HepG2 (cell line): ENCODE results near the gene SGCD. TPM values are rescaled to one million over a fixed set of nuclear protein-coding genes. Genes with fewer than 3 reads are reported as not detected.

Experiments
- ATAC-seq: fragments of 200-7000 bp; cut with Tn5 transposase; 3 replicates; pipeline ENCODE4 v1.9.1; 2020; ENCODE audit warnings: mild to moderate bottlenecking, moderate library complexity
- BruUV-seq: library from RNA; stranded (reverse); fragments of 400-500 nt; replicated peaks from 2 replicates; lab custom pipeline; 2021; lab: Mats Ljungman, UMichigan
- CTCF ChIA-PET: fragments of 300-600 bp; formaldehyde crosslinking; extraction: SDS; loops from one replicate; lab custom pipeline; 2021; ENCODE audit warnings: low total read pairs, inconsistent platforms, low intra/inter-chr PET ratio; lab: Yijun Ruan, JAX
- POLR2A ChIA-PET: fragments of 350-600 bp; sonication (Branson Sonifier 250); formaldehyde crosslinking; loops from one replicate; lab custom pipeline; 2020; ENCODE audit warnings: antibody characterized with exemption, inconsistent platforms; lab: Yijun Ruan, JAX
- DNase-seq: peaks from one replicate; pipeline ENCODE4 v3.0.0-alpha.2; 2015; ENCODE audit warnings: low spot score
- FAIRE-seq: peaks from 3 replicates; lab custom pipeline; 2011; peaks lifted over from hg19 to GRCh38; lab: Jason Lieb, UNC
- H2AFZ ChIP-seq: one replicate; pipeline ENCODE4 v1.6.1; 2011; ENCODE audit warnings: low read length, inconsistent platforms
- H3K27ac ChIP-seq: fragments of 300-600 bp; 3 replicates; pipeline ENCODE4 v1.8.0; 2011; ENCODE audit warnings: mixed run types, mild to moderate bottlenecking, mixed read lengths, low read length, inconsistent platforms; ENCODE audit not compliant: insufficient read depth; ENCODE audit errors: extremely low read length
- H3K27me3 ChIP-seq, 2 experiments: fragments of 200-600 bp in 1 of 2; 2 replicates in 1 of 2; 3 replicates in 1 of 2; pipeline versions ENCODE4 v1.6.0 to v1.8.0; 2011; ENCODE audit warnings: low read length in 2 of 2, mild to moderate bottlenecking in 2 of 2, moderate library complexity in 2 of 2, inconsistent platforms in 1 of 2; ENCODE audit not compliant: insufficient read depth in 2 of 2, control insufficient read depth in 1 of 2
- H3K36me3 ChIP-seq, 2 experiments: fragments of 200-600 bp in 1 of 2; replicated peaks in 1 of 2; 2 replicates in 1 of 2; 3 replicates in 1 of 2; pipeline versions ENCODE4 v1.5.1 to v1.8.0; 2011; ENCODE audit warnings: low read length in 2 of 2, inconsistent platforms in 1 of 2; ENCODE audit not compliant: insufficient read depth in 2 of 2, control insufficient read depth in 1 of 2
- H3K4me1 ChIP-seq: 2 replicates; pipeline ENCODE4 v1.5.1; 2012; ENCODE audit warnings: low read length, inconsistent platforms; ENCODE audit not compliant: insufficient read depth
- H3K4me2 ChIP-seq: 2 replicates; pipeline ENCODE4 v1.6.0; 2011; ENCODE audit warnings: low read depth, low read length, inconsistent platforms
- H3K4me3 ChIP-seq, 3 experiments: fragments of 200-600 bp in 1 of 3; sonication (generic), shearing (Covaris generic) in 1 of 3; replicated peaks in 1 of 3; 2 replicates each; pipeline ENCODE4 v1.5.1; 2011 to 2016; ENCODE audit warnings: low read length in 3 of 3, inconsistent platforms in 2 of 3, low read depth in 2 of 3, mild to moderate bottlenecking in 2 of 3, control low read depth in 1 of 3, mixed read lengths in 1 of 3; ENCODE audit not compliant: insufficient read depth in 1 of 3
- H3K79me2 ChIP-seq: one replicate; pipeline ENCODE4 v1.6.1; 2011; ENCODE audit warnings: low read length, inconsistent platforms; ENCODE audit not compliant: insufficient read depth
- H3K9ac ChIP-seq: 2 replicates; pipeline ENCODE4 v1.6.0; 2011; ENCODE audit warnings: mild to moderate bottlenecking, low read depth, low read length, inconsistent platforms; ENCODE audit not compliant: insufficient read depth
- H3K9me3 ChIP-seq: 2 replicates; pipeline ENCODE4 v1.5.1; 2012; ENCODE audit warnings: mild to moderate bottlenecking, low read length
- H4K20me1 ChIP-seq: 2 replicates; pipeline ENCODE4 v1.6.0; 2011; ENCODE audit warnings: inconsistent platforms, mild to moderate bottlenecking, low read length, moderate library complexity; ENCODE audit not compliant: insufficient read depth
- BORCS8-MEF2B ChIP-seq: sonication (generic); formaldehyde crosslinking; IDR thresholded peaks from 2 replicates; pipeline ENCODE4 v1.8.0; 2022; ENCODE audit warnings: mild to moderate bottlenecking, missing genetic modification reagents
- MBD4 ChIP-seq: IDR thresholded peaks from 2 replicates; pipeline ENCODE4 v1.6.1; 2012; ENCODE audit warnings: low read length, inconsistent platforms, borderline replicate concordance
- TCF7L2 ChIP-seq: IDR thresholded peaks from 2 replicates; pipeline ENCODE4 v1.6.1; 2011; ENCODE audit warnings: mild to moderate bottlenecking, low read depth, low read length, moderate library complexity
- WGBS: methylation state at CpG from one replicate; pipeline ENCODE4 v1.1.6; 2017; ENCODE audit warnings: low lambda C conversion rate; 5-methylcytosine and 5-hydroxymethylcytosine counted together
- in situ Hi-C: cut with HindIII; loops from 2 replicates; pipeline ENCODE4 v1.10.0; 2017; ENCODE audit warnings: low pct_unique_long_range_greater_than_20kb; ENCODE audit not compliant: extremely low pct_ligation_motif_present
- intact Hi-C: fragments of 100-400 bp; cut with micrococcal nuclease; formaldehyde crosslinking; loops from one replicate; pipeline ENCODE4 v1.10.0; 2022; ENCODE audit not compliant: unreplicated experiment
- polyA plus RNA-seq, 8 experiments: library from polyadenylated mRNA; depleted of rRNA in 3 of 8; stranded (reverse) in 7 of 8; unstranded in 1 of 8; fragments of >200 nt; fragmentation: Illumina TruSeq in 4 of 8; extraction: Trizol in 4 of 8; gene quantifications; 2 replicates each; pipeline versions ENCODE4 v1.2.1 to v1.2.3, GENCODE V29; 2011 to 2016; ENCODE audit warnings: low read depth in 4 of 8, missing spikeins in 1 of 8, mixed read lengths in 1 of 8; ENCODE audit not compliant: insufficient read depth in 1 of 8
- total RNA-seq, 5 experiments: library from RNA; depleted of rRNA; stranded (reverse); fragments of >200 nt; fragmentation: Illumina TruSeq; extraction: Trizol; gene quantifications; 2 replicates each; pipeline ENCODE4 v1.2.3, GENCODE V29; 2016; ENCODE audit warnings: low read depth in 1 of 5
- TF ChIP-seq, protein P1 (sequence below): sonication (generic); formaldehyde crosslinking; IDR thresholded peaks from 2 replicates; pipeline ENCODE4 v1.4.0; 2020; ENCODE audit warnings: mild to moderate bottlenecking, missing genetic modification reagents
- TF ChIP-seq, protein P2 (sequence below): sonication (generic); formaldehyde crosslinking; IDR thresholded peaks from 2 replicates; pipeline ENCODE4 v1.8.0; 2023; ENCODE audit warnings: mild to moderate bottlenecking, missing genetic modification reagents
- TF ChIP-seq, protein P3 (sequence below): sonication (generic); formaldehyde crosslinking; IDR thresholded peaks from 2 replicates; pipeline ENCODE4 v1.5.0; 2020; ENCODE audit warnings: missing genetic modification reagents

SGCD gene
- total and polyA plus RNA-seq, 2 of the 13 experiments (the other 11 are each of a cell fraction or from before 2014, with no cell fraction given): not detected

DNA sequence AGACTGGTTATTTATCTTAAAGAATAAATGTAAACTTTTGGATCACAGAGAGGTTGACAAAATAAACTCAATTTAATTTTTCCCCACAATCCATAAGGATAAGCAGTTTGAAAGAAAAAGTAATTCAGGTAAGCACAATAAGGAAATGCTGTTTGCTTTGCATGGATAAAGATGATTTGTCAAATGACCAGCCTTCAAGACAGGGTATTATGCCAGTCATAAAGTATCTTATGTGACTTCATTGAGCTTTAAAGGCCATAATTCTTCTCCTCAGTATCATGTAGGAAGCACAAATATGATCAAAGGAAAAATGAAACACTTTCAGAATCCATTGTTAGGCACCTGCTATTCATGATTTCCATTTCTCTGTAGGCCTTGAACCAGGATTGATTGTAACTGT is 342.5 kb downstream of the SGCD start:
- intact Hi-C loops: no loop called here
- no peaks in the 10 kb centered on the region for H4K20me1 ChIP-seq
- no peak overlapping the region for H3K27ac ChIP-seq
- BruUV-seq: no TSS peak
- no peak overlapping the region for H3K4me3 ChIP-seq
- DNase-seq: no peak
- TF ChIP-seq TCF7L2 (no peak), MBD4 (no peak)
- TF ChIP-seq, protein P1, sequence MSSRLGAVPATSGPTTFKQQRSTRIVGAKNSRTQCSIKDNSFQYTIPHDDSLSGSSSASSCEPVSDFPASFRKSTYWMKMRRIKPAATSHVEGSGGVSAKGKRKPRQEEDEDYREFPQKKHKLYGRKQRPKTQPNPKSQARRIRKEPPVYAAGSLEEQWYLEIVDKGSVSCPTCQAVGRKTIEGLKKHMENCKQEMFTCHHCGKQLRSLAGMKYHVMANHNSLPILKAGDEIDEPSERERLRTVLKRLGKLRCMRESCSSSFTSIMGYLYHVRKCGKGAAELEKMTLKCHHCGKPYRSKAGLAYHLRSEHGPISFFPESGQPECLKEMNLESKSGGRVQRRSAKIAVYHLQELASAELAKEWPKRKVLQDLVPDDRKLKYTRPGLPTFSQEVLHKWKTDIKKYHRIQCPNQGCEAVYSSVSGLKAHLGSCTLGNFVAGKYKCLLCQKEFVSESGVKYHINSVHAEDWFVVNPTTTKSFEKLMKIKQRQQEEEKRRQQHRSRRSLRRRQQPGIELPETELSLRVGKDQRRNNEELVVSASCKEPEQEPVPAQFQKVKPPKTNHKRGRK (CRISPR knock-in tag): no peak
- TF ChIP-seq, protein P2, sequence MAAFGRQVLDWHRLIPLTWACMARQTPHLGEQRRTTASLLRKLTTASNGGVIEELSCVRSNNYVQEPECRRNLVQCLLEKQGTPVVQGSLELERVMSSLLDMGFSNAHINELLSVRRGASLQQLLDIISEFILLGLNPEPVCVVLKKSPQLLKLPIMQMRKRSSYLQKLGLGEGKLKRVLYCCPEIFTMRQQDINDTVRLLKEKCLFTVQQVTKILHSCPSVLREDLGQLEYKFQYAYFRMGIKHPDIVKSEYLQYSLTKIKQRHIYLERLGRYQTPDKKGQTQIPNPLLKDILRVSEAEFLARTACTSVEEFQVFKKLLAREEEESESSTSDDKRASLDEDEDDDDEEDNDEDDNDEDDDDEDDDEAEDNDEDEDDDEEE: no peak
- TF ChIP-seq, all 625 proteins: peak for 0
- Histone ChIP-seq H3K4me2 (no peak overlapping the region), H3K79me2 (no peaks in the 10 kb centered on the region), H3K27me3 (no peaks in the 10 kb centered on the region; a peak in 1 of 5 replicates), H2AFZ (no peak overlapping the region), H3K36me3 (no peaks in the 10 kb centered on the region), H3K4me1 (no peaks in the 10 kb centered on the region), H3K9ac (no peak overlapping the region), H3K9me3 (no peaks in the 10 kb centered on the region)
- in situ Hi-C loops: loop anchor here (5.0 kb wide), 1 partner anchor 148 kb away; no protein-coding TSS in a partner anchor
- ATAC-seq (no peak), FAIRE-seq (no peak)
- ChIA-PET CTCF (no interaction called here), POLR2A (no interaction called here)

DNA sequence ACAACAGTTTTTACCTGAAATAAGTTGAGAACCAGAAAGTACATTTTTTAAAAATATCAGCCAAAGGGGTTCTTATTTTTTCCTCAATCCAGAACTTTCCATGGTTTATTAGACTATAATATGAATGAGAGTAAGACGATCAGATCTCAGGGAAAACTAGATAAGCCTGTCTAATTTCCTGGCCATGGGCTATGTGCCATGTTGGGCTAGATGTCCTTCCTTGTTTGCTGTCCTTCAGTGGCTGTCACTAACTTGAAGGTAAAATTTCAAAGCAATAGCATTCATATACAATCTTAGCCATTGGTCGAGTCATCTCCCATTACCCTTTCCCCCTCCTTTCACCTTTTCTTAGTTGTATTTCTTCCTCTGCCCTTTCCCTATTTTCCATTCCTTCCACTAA is 343.7 kb downstream of the SGCD start:
- Histone ChIP-seq H3K9ac (no peak overlapping the region), H3K27ac (no peak overlapping the region)
- no peak for TF ChIP-seq BORCS8-MEF2B
- TF ChIP-seq, protein P3, sequence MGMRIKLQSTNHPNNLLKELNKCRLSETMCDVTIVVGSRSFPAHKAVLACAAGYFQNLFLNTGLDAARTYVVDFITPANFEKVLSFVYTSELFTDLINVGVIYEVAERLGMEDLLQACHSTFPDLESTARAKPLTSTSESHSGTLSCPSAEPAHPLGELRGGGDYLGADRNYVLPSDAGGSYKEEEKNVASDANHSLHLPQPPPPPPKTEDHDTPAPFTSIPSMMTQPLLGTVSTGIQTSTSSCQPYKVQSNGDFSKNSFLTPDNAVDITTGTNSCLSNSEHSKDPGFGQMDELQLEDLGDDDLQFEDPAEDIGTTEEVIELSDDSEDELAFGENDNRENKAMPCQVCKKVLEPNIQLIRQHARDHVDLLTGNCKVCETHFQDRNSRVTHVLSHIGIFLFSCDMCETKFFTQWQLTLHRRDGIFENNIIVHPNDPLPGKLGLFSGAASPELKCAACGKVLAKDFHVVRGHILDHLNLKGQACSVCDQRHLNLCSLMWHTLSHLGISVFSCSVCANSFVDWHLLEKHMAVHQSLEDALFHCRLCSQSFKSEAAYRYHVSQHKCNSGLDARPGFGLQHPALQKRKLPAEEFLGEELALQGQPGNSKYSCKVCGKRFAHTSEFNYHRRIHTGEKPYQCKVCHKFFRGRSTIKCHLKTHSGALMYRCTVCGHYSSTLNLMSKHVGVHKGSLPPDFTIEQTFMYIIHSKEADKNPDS (CRISPR knock-in tag): no peak
- TF ChIP-seq, all 625 proteins: peak for 0
- Histone ChIP-seq H2AFZ (no peak overlapping the region), H4K20me1 (no peaks in the 10 kb centered on the region), H3K79me2 (no peaks in the 10 kb centered on the region), H3K4me2 (no peak overlapping the region), H3K4me1 (no peaks in the 10 kb centered on the region), H3K4me3 (no peak overlapping the region), H3K36me3 (no peaks in the 10 kb centered on the region), H3K9me3 (no peaks in the 10 kb centered on the region), H3K27me3 (no peaks in the 10 kb centered on the region; a peak in 1 of 5 replicates)
- intact Hi-C loops (loop anchor here (5.0 kb wide), 1 partner anchor 147 kb away; no protein-coding TSS in a partner anchor), in situ Hi-C loops (no loop called here)
- no TSS peak for BruUV-seq
- no peak for FAIRE-seq
- no peak for DNase-seq
- no peak for ATAC-seq
- CTCF ChIA-PET: no interaction called here
- POLR2A ChIA-PET: no interaction called here
- WGBS: 3% methylated on average over 2 of the region's 2 CpGs
